BJ (cell line): ENCODE data around the gene PHLPP2. TPM values are rescaled to one million over a fixed set of nuclear protein-coding genes. Genes with fewer than 3 reads are reported as not detected.

ENCODE experiments used
- CTCF ChIA-PET: fragments of 350-600 bp; formaldehyde crosslinking; extraction: SDS; loops from one replicate; lab custom pipeline; 2021; ENCODE audit warnings: antibody characterized with exemption, inconsistent platforms; lab: Yijun Ruan, JAX
- POLR2A ChIA-PET: fragments of 300-600 bp; sonication (Branson Sonifier 250); formaldehyde crosslinking; extraction: SDS; loops from one replicate; lab custom pipeline; 2021; ENCODE audit warnings: antibody characterized with exemption; lab: Charles Lee
- DNase-seq: peaks from one replicate; pipeline ENCODE4 v3.0.0-alpha.2; 2011; ENCODE audit warnings: low read depth
- H3K27me3 ChIP-seq: 2 replicates; pipeline ENCODE4 v1.6.0; 2011; ENCODE audit warnings: low read length; ENCODE audit not compliant: control insufficient read depth, insufficient read depth
- H3K36me3 ChIP-seq: 2 replicates; pipeline ENCODE4 v1.5.1; 2011; ENCODE audit warnings: low read length; ENCODE audit not compliant: control insufficient read depth, insufficient read depth
- H3K4me3 ChIP-seq: 2 replicates; pipeline ENCODE4 v1.5.1; 2011; ENCODE audit warnings: low read depth, mild to moderate bottlenecking, control low read depth, low read length
- CTCF ChIP-seq: IDR thresholded peaks from 2 replicates; pipeline ENCODE4 v1.5.1; 2011; ENCODE audit warnings: low read depth, mild to moderate bottlenecking, control low read depth, inconsistent platforms, low read length, moderate library complexity; ENCODE audit not compliant: insufficient read depth
- polyA plus RNA-seq: library from polyadenylated mRNA; depleted of rRNA; stranded (reverse); fragments of >200 nt; gene quantifications from 2 replicates; pipeline ENCODE4 v1.2.3, GENCODE V29; 2011

PHLPP2 gene
- polyA plus RNA-seq, 1 experiment, result 7.9 TPM

- ChIA-PET CTCF (interaction anchor here (0.7 kb wide), 1 partner anchor 21 kb away, joined by 3 read pairs; no protein-coding TSS in a partner anchor), POLR2A (no interaction called here)
- H3K4me3 ChIP-seq, result no peak overlapping the region
- DNase-seq, result no peak
- peaks cover 6% of the 10 kb centered on the region; the same call in 1 of the 2 replicates for H3K36me3 ChIP-seq
- no peak for TF ChIP-seq CTCF
- H3K27me3 ChIP-seq, result no peaks in the 10 kb centered on the region
Measured at GRCh38 chr16:71748226-71748625, 23.7 kb upstream of the PHLPP2 start.

GRCh38 chr16:71746442-71747046 is 22.0 kb upstream of the PHLPP2 start:
- H3K36me3 ChIP-seq, result peaks cover 6% of the 10 kb centered on the region
- DNase-seq, result no peak
- POLR2A ChIA-PET, result no interaction called here

GRCh38 chr16:71738855-71739254 is 14.4 kb upstream of the PHLPP2 start:
- CTCF ChIA-PET, result no interaction called here

More at GRCh38 chr16:71746442-71747046, 22.0 kb upstream of the PHLPP2 start:
- CTCF ChIA-PET, result no interaction called here
- Histone ChIP-seq H3K27me3 (no peaks in the 10 kb centered on the region), H3K4me3 (no peak overlapping the region)
- peak; percentile 70 for TF ChIP-seq CTCF

GRCh38 chr16:71737501-71737900 is 13.0 kb upstream of the PHLPP2 start:
- CTCF ChIA-PET, result no interaction called here
- no peak for DNase-seq
- no peak for TF ChIP-seq CTCF
- H3K36me3 ChIP-seq, result peaks cover 14% of the 10 kb centered on the region
- POLR2A ChIA-PET, result no interaction called here
- H3K4me3 ChIP-seq, result no peak overlapping the region
- no peaks in the 10 kb centered on the region for H3K27me3 ChIP-seq

More at GRCh38 chr16:71738855-71739254, 14.4 kb upstream of the PHLPP2 start:
- TF ChIP-seq CTCF, result no peak
- Histone ChIP-seq H3K27me3 (no peaks in the 10 kb centered on the region), H3K4me3 (no peak overlapping the region), H3K36me3 (peaks cover 7% of the 10 kb centered on the region)
- POLR2A ChIA-PET, result no interaction called here
- DNase-seq, result no peak

- Histone ChIP-seq H3K4me3 (no peak overlapping the region), H3K36me3 (peaks cover 18% of the 10 kb centered on the region), H3K27me3 (no peaks in the 10 kb centered on the region)
- POLR2A ChIA-PET, result interaction anchor here (0.6 kb wide), 1 partner anchor 94 kb away, joined by 11 read pairs; no protein-coding TSS in a partner anchor
- CTCF ChIA-PET, result no interaction called here
- DNase-seq, result no peak
- no peak for TF ChIP-seq CTCF
Measured at GRCh38 chr16:71734511-71734910, 10.0 kb upstream of the PHLPP2 start.
